Right atrium auricular region (tissue), 2 donors: ENCODE measurements around the gene ARHGAP45. TPM values are rescaled to one million over a fixed set of nuclear protein-coding genes. Genes with fewer than 3 reads are reported as not detected.
A peak's percentile ranks its signal among the peaks of the same experiment; 100 is the strongest.

ENCODE experiments used
- DNase-seq: peaks from one replicate; pipeline ENCODE4 v3.0.0-alpha.2; 2019; ENCODE audit warnings: low spot score
- H3K27ac ChIP-seq, 2 donors: fragments of 200-600 bp; sonication (generic); 1 replicate in 1 of 2; 2 replicates in 1 of 2; pipeline ENCODE4 v1.5.1; 2016 to 2019
- H3K27me3 ChIP-seq, 2 donors: fragments of 200-600 bp; sonication (generic); one replicate each; pipeline versions ENCODE4 v1.5.1 to v1.6.0; 2017 to 2019
- H3K36me3 ChIP-seq: fragments of 200-600 bp; sonication (generic); one replicate; pipeline ENCODE4 v1.5.1; 2016
- H3K4me1 ChIP-seq, 2 donors: fragments of 200-600 bp; sonication (generic); one replicate each; pipeline versions ENCODE4 v1.5.1 to v1.6.0; 2017 to 2019
- H3K4me3 ChIP-seq, 2 donors: fragments of 200-600 bp; sonication (generic); 1 replicate in 1 of 2; 2 replicates in 1 of 2; pipeline ENCODE4 v1.5.1; 2017 to 2019; ENCODE audit warnings: mild to moderate bottlenecking in 1 of 2, moderate library complexity in 1 of 2
- H3K9me3 ChIP-seq, 2 donors: fragments of 200-600 bp; sonication (generic); one replicate each; pipeline ENCODE4 v1.5.1; 2019
- total RNA-seq, 2 donors: library from RNA; depleted of rRNA; stranded (reverse); fragments of >200 nt; gene quantifications; one replicate each; pipeline ENCODE4 v1.1.0, GENCODE V29; 2016
- TF ChIP-seq, protein P1 (sequence below), 2 donors: fragments of 200-600 bp; sonication (generic); IDR thresholded peaks; one replicate each; pipeline ENCODE4 v1.5.1; 2019; ENCODE audit warnings: antibody characterized with exemption in 2 of 2

Gene ARHGAP45, protein sequence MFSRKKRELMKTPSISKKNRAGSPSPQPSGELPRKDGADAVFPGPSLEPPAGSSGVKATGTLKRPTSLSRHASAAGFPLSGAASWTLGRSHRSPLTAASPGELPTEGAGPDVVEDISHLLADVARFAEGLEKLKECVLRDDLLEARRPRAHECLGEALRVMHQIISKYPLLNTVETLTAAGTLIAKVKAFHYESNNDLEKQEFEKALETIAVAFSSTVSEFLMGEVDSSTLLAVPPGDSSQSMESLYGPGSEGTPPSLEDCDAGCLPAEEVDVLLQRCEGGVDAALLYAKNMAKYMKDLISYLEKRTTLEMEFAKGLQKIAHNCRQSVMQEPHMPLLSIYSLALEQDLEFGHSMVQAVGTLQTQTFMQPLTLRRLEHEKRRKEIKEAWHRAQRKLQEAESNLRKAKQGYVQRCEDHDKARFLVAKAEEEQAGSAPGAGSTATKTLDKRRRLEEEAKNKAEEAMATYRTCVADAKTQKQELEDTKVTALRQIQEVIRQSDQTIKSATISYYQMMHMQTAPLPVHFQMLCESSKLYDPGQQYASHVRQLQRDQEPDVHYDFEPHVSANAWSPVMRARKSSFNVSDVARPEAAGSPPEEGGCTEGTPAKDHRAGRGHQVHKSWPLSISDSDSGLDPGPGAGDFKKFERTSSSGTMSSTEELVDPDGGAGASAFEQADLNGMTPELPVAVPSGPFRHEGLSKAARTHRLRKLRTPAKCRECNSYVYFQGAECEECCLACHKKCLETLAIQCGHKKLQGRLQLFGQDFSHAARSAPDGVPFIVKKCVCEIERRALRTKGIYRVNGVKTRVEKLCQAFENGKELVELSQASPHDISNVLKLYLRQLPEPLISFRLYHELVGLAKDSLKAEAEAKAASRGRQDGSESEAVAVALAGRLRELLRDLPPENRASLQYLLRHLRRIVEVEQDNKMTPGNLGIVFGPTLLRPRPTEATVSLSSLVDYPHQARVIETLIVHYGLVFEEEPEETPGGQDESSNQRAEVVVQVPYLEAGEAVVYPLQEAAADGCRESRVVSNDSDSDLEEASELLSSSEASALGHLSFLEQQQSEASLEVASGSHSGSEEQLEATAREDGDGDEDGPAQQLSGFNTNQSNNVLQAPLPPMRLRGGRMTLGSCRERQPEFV
- 10 to 100 TPM in 1 of 2 donors, 1 to 10 TPM in 1; 5.2 to 12.8 TPM for total RNA-seq

DNA sequence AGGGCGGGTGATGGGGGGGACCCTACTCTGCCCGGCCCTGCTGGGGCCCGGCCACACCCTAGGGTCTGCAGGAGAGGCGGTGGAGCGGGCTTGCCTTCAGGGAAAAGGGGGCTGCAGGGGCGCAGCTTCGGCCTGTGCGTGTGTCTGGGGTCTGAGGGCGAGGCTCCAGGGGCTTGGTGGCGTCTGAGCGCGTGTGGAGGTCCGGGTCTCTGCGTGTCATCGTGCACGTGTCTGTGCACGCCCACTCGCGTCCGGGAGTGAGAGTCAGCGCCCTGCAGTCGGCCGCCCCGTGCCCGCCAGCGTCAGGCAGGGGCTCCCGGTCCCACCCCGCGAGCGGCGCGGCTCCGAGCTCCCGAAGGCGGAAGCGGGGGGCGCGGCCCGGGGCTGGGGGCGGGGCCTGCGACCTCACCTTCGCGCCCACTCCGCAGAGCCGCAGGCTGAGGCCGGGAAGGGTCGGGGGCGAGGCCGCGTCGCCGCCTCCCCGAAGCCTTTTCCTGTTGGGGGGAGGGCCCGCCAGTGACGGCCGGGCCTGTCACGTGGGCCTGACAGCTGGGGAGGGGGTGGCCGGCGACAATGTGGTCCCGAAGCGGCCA lies at the start of gene ARHGAP45:
Gene ARHGAP45, plus strand, starts transcription at position 420 of the 593 bp plus-strand sequence. CDS start 239 bp downstream, outside the sequence.
- peaks cover 11 to 22% of the 10 kb centered on the region in 2 donors for H3K27me3 ChIP-seq
- TF ChIP-seq, protein P1, sequence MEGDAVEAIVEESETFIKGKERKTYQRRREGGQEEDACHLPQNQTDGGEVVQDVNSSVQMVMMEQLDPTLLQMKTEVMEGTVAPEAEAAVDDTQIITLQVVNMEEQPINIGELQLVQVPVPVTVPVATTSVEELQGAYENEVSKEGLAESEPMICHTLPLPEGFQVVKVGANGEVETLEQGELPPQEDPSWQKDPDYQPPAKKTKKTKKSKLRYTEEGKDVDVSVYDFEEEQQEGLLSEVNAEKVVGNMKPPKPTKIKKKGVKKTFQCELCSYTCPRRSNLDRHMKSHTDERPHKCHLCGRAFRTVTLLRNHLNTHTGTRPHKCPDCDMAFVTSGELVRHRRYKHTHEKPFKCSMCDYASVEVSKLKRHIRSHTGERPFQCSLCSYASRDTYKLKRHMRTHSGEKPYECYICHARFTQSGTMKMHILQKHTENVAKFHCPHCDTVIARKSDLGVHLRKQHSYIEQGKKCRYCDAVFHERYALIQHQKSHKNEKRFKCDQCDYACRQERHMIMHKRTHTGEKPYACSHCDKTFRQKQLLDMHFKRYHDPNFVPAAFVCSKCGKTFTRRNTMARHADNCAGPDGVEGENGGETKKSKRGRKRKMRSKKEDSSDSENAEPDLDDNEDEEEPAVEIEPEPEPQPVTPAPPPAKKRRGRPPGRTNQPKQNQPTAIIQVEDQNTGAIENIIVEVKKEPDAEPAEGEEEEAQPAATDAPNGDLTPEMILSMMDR (IDR thresholded peaks at IDR 0.05): no peak
- H3K4me3 ChIP-seq: peak within 1 kb of the TSS; percentile 26 to 48
- H3K36me3 ChIP-seq: no peaks in the 10 kb centered on the region
- H3K4me1 ChIP-seq: peaks cover 0 to 44% of the 10 kb centered on the region in 2 donors
- DNase-seq: no peak
- no peaks in the 10 kb centered on the region for H3K9me3 ChIP-seq
- H3K27ac ChIP-seq: peak within 1 kb of the TSS; percentile 12 to 48

DNA sequence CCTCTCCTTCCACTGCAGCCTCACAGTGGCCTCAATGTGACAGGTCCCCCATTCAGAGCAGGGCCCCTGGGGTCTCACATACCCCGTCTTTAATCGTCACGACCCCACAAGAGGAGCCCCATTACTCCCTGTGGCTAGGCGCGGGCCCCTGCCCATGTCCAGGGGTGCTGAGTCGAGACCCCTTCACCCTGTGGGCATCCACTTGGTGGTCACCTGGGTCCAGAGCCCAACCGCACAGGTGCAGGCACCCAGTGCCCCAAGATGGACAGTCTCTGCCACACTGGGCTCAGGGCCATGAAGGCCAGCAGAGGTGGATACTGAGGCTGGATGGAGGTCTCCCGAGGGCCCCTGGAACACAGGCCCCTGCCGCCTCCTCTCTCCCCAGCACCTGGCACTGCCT lies 49.1 kb upstream of the ARHGAP45 start:
- H3K4me3 ChIP-seq: no peak overlapping the region

DNA sequence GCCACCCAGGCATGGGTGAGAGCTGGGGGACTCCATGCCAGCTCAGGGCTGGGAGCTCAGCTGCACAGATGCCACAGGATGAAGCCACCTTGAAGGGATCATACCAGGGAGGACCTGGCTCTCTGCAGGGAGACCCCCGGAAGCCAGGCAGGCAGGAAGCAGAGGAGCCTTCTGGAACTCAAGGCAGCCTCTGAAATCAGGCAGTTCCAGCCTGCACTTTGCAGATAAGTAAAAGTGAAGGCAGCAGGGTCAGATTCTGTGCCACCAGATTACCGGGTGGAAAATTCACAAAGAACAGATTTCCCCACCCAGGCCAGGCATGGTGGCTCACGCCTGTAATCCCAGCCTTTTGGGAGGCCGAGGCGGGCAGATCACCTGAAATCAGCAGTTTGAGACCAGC lies 48.6 kb upstream of the ARHGAP45 start:
- TF ChIP-seq, protein P1 (IDR thresholded peaks at IDR 0.05): no peak
- Histone ChIP-seq H3K27ac (peak overlapping the region in 1 of 2 donors; percentile 94), H3K9me3 (no peaks in the 10 kb centered on the region), H3K4me1 (peaks cover 0 to 75% of the 10 kb centered on the region in 2 donors), H3K27me3 (no peaks in the 10 kb centered on the region), H3K36me3 (peaks cover 15% of the 10 kb centered on the region), H3K4me3 (no peak overlapping the region)
- DNase-seq: no peak

More for the DNA sequence above, 49.1 kb upstream of the ARHGAP45 start:
- TF ChIP-seq, protein P1 (IDR thresholded peaks at IDR 0.05): no peak
- Histone ChIP-seq H3K27ac (peak overlapping the region; percentile 53 to 94), H3K27me3 (no peaks in the 10 kb centered on the region), H3K4me1 (peaks cover 0 to 71% of the 10 kb centered on the region in 2 donors), H3K9me3 (no peaks in the 10 kb centered on the region), H3K36me3 (peaks cover 20% of the 10 kb centered on the region)
- no peak for DNase-seq

DNA sequence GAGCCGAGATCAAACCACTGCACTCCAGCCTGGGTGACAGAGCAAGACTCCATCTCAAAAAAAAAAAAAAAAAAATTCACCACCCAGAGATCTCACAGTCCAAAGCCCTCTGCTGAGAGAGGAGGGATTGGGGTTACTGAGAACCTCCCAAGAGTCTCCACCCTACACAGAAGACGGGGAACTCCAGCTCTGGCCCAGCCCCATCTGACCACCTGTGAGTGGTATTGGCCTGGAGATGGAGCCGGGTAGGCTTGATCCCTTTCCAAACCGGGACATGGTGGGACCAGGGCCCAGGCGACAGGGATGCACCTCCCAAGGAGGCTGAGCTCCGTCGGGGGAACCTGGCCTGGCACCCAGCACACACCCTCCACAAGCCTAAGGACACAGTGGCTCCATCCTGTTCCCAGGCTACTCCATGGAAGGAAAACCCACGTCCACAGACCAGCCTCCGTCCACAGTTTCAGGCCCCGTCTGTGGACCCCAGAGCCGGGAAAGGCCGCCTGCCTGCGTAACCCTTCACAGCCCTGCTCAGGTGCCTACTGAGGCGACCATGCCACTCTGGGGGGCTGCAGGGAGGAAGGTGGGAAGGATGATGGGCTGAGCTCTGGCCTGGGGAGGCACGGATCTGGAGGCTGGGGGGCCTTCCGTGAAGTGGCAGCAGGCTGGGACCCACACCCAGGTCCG lies 47.9 kb upstream of the ARHGAP45 start:
- peaks cover 0 to 76% of the 10 kb centered on the region in 2 donors for H3K4me1 ChIP-seq

More for the DNA sequence above, 47.9 kb upstream of the ARHGAP45 start:
- TF ChIP-seq, protein P1 (IDR thresholded peaks at IDR 0.05): no peak
- Histone ChIP-seq H3K4me3 (peak overlapping the region; percentile 83 to 92), H3K36me3 (peaks cover 8% of the 10 kb centered on the region), H3K27ac (peak overlapping the region; percentile 89 to 94), H3K27me3 (no peaks in the 10 kb centered on the region), H3K9me3 (no peaks in the 10 kb centered on the region)
- DNase-seq: no peak
